Thyroid gland (tissue), 4 donors: ENCODE data around the gene KCNK4. TPM values are rescaled to one million over a fixed set of nuclear protein-coding genes. Genes with fewer than 3 reads are reported as not detected.
A peak's percentile ranks its signal among the peaks of the same experiment; 100 is the strongest.

Source experiments
- DNase-seq, 2 donors: peaks; one replicate each; pipeline ENCODE4 v3.0.0-alpha.2; 2019
- H3K27ac ChIP-seq, 3 donors: fragments of 200-600 bp; sonication (generic); 1 replicate in 2 of 3; 2 replicates in 1 of 3; pipeline ENCODE4 v1.5.1; 2016 to 2019; ENCODE audit warnings: mild to moderate bottlenecking in 1 of 3, moderate library complexity in 1 of 3
- H3K27me3 ChIP-seq: fragments of 200-600 bp; sonication (generic); one replicate; pipeline ENCODE4 v1.5.1; 2019
- H3K36me3 ChIP-seq, 2 donors: fragments of 200-600 bp; sonication (generic); one replicate each; pipeline ENCODE4 v1.5.1; 2016 to 2019
- H3K4me1 ChIP-seq, 2 donors: fragments of 200-600 bp; sonication (generic); one replicate each; pipeline ENCODE4 v1.5.1; 2017 to 2019
- H3K4me3 ChIP-seq, 3 donors: fragments of 200-600 bp; sonication (generic); replicated peaks in 1 of 3; 1 replicate in 2 of 3; 2 replicates in 1 of 3; pipeline ENCODE4 v1.5.1; 2016; ENCODE audit warnings: mild to moderate bottlenecking in 1 of 3
- H3K9me3 ChIP-seq: fragments of 200-600 bp; sonication (generic); one replicate; pipeline ENCODE4 v1.5.1; 2017
- POLR2A ChIP-seq, 2 donors: fragments of 450-650 bp; IDR thresholded peaks; one replicate each; pipeline ENCODE4 v1.6.1; 2017; ENCODE audit warnings: antibody characterized with exemption in 2 of 2, mild to moderate bottlenecking in 2 of 2, moderate library complexity in 1 of 2
- WGBS, 2 donors: methylation state at CpG; one replicate each; pipeline ENCODE4 v1.1.5; 2017; 5-methylcytosine and 5-hydroxymethylcytosine counted together
- intact Hi-C: fragments of 100-400 bp; cut with DNase I; formaldehyde crosslinking; loops from one replicate; pipeline ENCODE4 v1.15.1; 2023
- total RNA-seq, 4 donors: library from RNA; depleted of rRNA; stranded (reverse); fragments of >200 nt; gene quantifications; one replicate each; pipeline ENCODE4 v1.2.3, GENCODE V29; 2016
- TF ChIP-seq, protein P1 (sequence below), 6 experiments: fragments of 200-600 bp in 3 of 6; fragments of 450-650 bp in 3 of 6; sonication (generic) in 3 of 6; IDR thresholded peaks; one replicate each; pipeline ENCODE4 v1.5.1; 2016 to 2019; ENCODE audit warnings: antibody characterized with exemption in 6 of 6, mild to moderate bottlenecking in 2 of 6, inconsistent platforms in 1 of 6, moderate library complexity in 1 of 6

KCNK4 gene
- total RNA-seq, 4 donors from 2014 or later = not detected

GRCh38 chr11:64303109-64304031, 12.3 kb downstream of the KCNK4 start:
- Histone ChIP-seq H3K27me3 (no peaks in the 10 kb centered on the region), H3K36me3 (no peaks in the 10 kb centered on the region), H3K4me3 (peak overlapping the region in 1 of 3 donors; percentile 40), H3K4me1 (peaks cover 38 to 49% of the 10 kb centered on the region in 2 donors), H3K9me3 (no peaks in the 10 kb centered on the region), H3K27ac (peak overlapping the region; percentile 98 to 100 (median 99))
- no peak for DNase-seq
- 80 to 87% methylated on average over 13 of the region's 13 CpGs for WGBS, 2 donors
- intact Hi-C loops = no loop called here
- no peak for TF ChIP-seq POLR2A (IDR thresholded peaks at IDR 0.05)
- TF ChIP-seq, protein P1, sequence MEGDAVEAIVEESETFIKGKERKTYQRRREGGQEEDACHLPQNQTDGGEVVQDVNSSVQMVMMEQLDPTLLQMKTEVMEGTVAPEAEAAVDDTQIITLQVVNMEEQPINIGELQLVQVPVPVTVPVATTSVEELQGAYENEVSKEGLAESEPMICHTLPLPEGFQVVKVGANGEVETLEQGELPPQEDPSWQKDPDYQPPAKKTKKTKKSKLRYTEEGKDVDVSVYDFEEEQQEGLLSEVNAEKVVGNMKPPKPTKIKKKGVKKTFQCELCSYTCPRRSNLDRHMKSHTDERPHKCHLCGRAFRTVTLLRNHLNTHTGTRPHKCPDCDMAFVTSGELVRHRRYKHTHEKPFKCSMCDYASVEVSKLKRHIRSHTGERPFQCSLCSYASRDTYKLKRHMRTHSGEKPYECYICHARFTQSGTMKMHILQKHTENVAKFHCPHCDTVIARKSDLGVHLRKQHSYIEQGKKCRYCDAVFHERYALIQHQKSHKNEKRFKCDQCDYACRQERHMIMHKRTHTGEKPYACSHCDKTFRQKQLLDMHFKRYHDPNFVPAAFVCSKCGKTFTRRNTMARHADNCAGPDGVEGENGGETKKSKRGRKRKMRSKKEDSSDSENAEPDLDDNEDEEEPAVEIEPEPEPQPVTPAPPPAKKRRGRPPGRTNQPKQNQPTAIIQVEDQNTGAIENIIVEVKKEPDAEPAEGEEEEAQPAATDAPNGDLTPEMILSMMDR (IDR thresholded peaks at IDR 0.05) = no peak

DNA sequence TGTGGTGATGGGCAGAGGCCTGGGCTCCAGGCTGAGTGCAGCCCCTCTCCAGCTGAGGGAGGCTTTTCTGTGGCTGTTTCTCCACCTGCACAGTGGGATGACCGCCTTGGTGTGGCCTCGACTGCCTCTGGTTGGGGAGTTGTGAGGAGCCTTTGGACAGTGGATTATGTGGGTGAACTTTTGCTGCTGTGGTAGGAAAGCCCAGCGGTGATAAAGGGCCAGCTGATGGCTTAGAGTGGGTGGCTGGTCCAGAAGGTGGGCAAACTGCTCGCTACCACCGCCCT, 12.9 kb downstream of the KCNK4 start:
- H3K27ac ChIP-seq = peak overlapping the region; percentile 98 to 100 (median 99)
- TF ChIP-seq, protein P1 (IDR thresholded peaks at IDR 0.05) = no peak
- TF ChIP-seq POLR2A (IDR thresholded peaks at IDR 0.05) = no peak
- DNase-seq = no peak
- H3K9me3 ChIP-seq = no peaks in the 10 kb centered on the region
- peak overlapping the region in 1 of 3 donors; percentile 40 for H3K4me3 ChIP-seq
- H3K27me3 ChIP-seq = no peaks in the 10 kb centered on the region
- no peaks in the 10 kb centered on the region for H3K36me3 ChIP-seq
- H3K4me1 ChIP-seq = peaks cover 35 to 45% of the 10 kb centered on the region in 2 donors
- 55 to 65% methylated on average over 5 of the region's 5 CpGs for WGBS, 2 donors
- intact Hi-C loops = no loop called here

- WGBS, 2 donors = 0 to 1% methylated on average over 24 to 42 of the region's 46 CpGs
- intact Hi-C loops = no loop called here
These were observed 13.4 kb downstream of the KCNK4 start for GRCh38 chr11:64304316-64305072.

GRCh38 chr11:64305075-64305690, 14.1 kb downstream of the KCNK4 start, which contains the start of gene ESRRA:
Gene ESRRA (plus strand): TSS chr11:64305524. CDS start chr11:64307180, 1,656 bp downstream.
- intact Hi-C loops = no loop called here
- DNase-seq = peak; percentile 100
- Histone ChIP-seq H3K4me3 (peak within 1 kb of the TSS; percentile 31 to 79 (median 74)), H3K9me3 (no peaks in the 10 kb centered on the region), H3K27me3 (no peaks in the 10 kb centered on the region), H3K4me1 (peaks cover 23 to 33% of the 10 kb centered on the region in 2 donors), H3K36me3 (no peaks in the 10 kb centered on the region), H3K27ac (peak within 1 kb of the TSS; percentile 98 to 100 (median 99))
- TF ChIP-seq POLR2A (IDR thresholded peaks at IDR 0.05) = peak in 1 of 2 donors; percentile 83
- TF ChIP-seq, protein P1 (IDR thresholded peaks at IDR 0.05) = no peak
- WGBS, 2 donors = 0% methylated on average over 22 of the region's 81 CpGs; no CpG with 5 or more reads in 1 of the 2 donors

More at GRCh38 chr11:64304316-64305072, 13.4 kb downstream of the KCNK4 start:
- TF ChIP-seq, protein P1 (IDR thresholded peaks at IDR 0.05) = peak; percentile 47 to 93 (median 85)
- peak in 1 of 2 donors; percentile 68 for TF ChIP-seq POLR2A (IDR thresholded peaks at IDR 0.05)
- DNase-seq = peak; percentile 92 to 93
- Histone ChIP-seq H3K36me3 (no peaks in the 10 kb centered on the region), H3K27ac (peak overlapping the region; percentile 98 to 100 (median 99)), H3K4me3 (peak overlapping the region in 2 of 3 donors; percentile 40 to 47), H3K9me3 (no peaks in the 10 kb centered on the region), H3K4me1 (peaks cover 30 to 40% of the 10 kb centered on the region in 2 donors), H3K27me3 (no peaks in the 10 kb centered on the region)
